Skeletal muscle satellite cell (primary cell): ENCODE data around the gene SH2D4B.

Experiments used
- H3K27me3 ChIP-seq: 2 replicates; pipeline ENCODE4 v1.7.0; 2013; ENCODE audit warnings: low read length; ENCODE audit not compliant: control insufficient read depth, insufficient read depth
- H3K36me3 ChIP-seq: 2 replicates; pipeline ENCODE4 v1.7.0; 2013; ENCODE audit warnings: mild to moderate bottlenecking, control low read depth, low read length; ENCODE audit not compliant: insufficient read depth
- H3K4me1 ChIP-seq: 2 replicates; pipeline ENCODE4 v1.7.0; 2013; ENCODE audit warnings: low read length; ENCODE audit not compliant: control insufficient read depth, insufficient read depth
- H3K4me2 ChIP-seq: 2 replicates; pipeline ENCODE4 v1.7.0; 2013; ENCODE audit warnings: mild to moderate bottlenecking, low read length
- H3K4me3 ChIP-seq: 2 replicates; pipeline ENCODE4 v1.7.0; 2013; ENCODE audit warnings: low read length
- H3K9ac ChIP-seq: 2 replicates; pipeline ENCODE4 v1.7.0; 2013; ENCODE audit warnings: mild to moderate bottlenecking, low read depth, low read length, moderate library complexity
- H3K9me3 ChIP-seq: replicated peaks from 2 replicates; pipeline ENCODE4 v1.7.0; 2013; ENCODE audit warnings: mild to moderate bottlenecking, control low read depth, low read length

The SH2D4B gene

DNA sequence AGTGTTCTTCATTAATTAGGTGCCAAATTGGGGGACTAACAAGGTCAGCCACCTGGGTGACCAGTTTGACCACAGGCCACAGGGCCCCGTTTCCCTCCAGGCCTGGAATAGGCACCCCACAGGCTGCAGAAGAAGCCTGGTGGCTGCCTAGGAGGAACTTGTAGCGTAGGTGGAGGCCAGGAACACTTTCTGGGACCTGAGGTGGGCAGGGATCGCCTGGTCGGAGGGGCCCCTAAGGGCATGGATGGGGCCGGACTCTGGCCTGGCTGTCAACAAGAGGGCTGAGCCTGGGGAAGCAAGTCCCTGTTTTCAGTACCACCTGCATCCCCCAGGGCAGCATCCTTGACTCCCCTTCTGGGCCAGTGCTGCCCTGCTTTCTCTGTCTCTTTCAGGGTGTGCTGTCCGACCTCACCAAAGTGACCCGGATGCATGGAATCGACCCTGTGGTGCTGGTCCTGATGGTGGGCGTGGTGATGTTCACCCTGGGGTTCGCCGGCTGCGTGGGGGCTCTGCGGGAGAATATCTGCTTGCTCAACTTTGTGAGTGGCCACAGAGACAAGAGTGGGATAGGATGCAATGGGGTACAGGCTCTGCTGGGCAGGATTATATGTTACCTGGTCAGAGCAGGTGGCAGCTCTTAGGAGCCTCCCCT is 30.7 kb upstream of the SH2D4B start:
- H3K4me2 ChIP-seq, result no peak overlapping the region
- H3K9ac ChIP-seq, result no peak overlapping the region
- H3K36me3 ChIP-seq, result peaks cover 2% of the 10 kb centered on the region
- H3K4me3 ChIP-seq, result no peak overlapping the region
- no peaks in the 10 kb centered on the region for H3K9me3 ChIP-seq
- no peaks in the 10 kb centered on the region for H3K27me3 ChIP-seq
- peaks cover 12% of the 10 kb centered on the region for H3K4me1 ChIP-seq

DNA sequence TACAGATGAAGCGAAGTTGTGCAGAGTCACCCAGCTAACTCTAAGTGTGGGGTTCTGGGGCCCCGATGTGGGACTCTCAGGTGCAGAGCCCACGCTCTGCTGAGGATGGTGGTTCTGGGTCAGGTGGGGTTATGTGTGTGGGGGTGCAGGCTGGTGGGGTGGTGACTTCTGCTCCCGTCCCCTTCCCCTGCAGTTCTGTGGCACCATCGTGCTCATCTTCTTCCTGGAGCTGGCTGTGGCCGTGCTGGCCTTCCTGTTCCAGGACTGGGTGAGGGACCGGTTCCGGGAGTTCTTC is 28.6 kb upstream of the SH2D4B start:
- Histone ChIP-seq H3K9me3 (no peaks in the 10 kb centered on the region), H3K4me1 (peaks cover 12% of the 10 kb centered on the region), H3K9ac (no peak overlapping the region), H3K36me3 (peaks cover 12% of the 10 kb centered on the region), H3K27me3 (no peaks in the 10 kb centered on the region), H3K4me3 (no peak overlapping the region), H3K4me2 (no peak overlapping the region)

GRCh38 chr10:80509403-80510161 is 28.1 kb upstream of the SH2D4B start:
- H3K4me2 ChIP-seq, result no peak overlapping the region
- H3K9me3 ChIP-seq, result no peaks in the 10 kb centered on the region
- peaks cover 14% of the 10 kb centered on the region for H3K36me3 ChIP-seq
- peaks cover 12% of the 10 kb centered on the region for H3K4me1 ChIP-seq
- H3K4me3 ChIP-seq, result no peak overlapping the region
- H3K27me3 ChIP-seq, result no peaks in the 10 kb centered on the region
- H3K9ac ChIP-seq, result no peak overlapping the region

DNA sequence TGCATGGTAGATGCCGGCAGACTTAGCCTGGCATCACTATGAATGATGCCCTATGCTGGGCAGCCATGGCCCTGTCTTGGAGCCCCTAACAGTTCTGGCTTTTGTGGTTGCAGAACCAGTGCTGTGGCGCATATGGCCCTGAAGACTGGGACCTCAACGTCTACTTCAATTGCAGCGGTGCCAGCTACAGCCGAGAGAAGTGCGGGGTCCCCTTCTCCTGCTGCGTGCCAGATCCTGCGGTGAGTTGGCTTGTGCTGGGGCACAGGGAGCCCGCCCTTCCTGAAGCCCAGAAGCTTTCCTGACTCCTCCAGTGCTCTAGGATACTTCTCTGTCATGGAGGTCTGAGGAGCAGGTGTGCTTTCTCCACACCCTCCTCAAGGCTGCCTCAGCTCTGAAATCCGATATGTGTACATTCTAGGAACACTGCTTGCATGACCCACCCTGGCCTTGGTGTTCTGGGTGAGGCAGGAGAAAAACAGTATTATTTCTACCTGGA is 25.6 kb upstream of the SH2D4B start:
- Histone ChIP-seq H3K9me3 (no peaks in the 10 kb centered on the region), H3K9ac (no peak overlapping the region), H3K36me3 (peaks cover 13% of the 10 kb centered on the region), H3K4me2 (no peak overlapping the region), H3K4me3 (no peak overlapping the region), H3K4me1 (peaks cover 8% of the 10 kb centered on the region), H3K27me3 (no peaks in the 10 kb centered on the region)

GRCh38 chr10:80513106-80513505 is 24.6 kb upstream of the SH2D4B start:
- no peak overlapping the region for H3K4me3 ChIP-seq
- peaks cover 8% of the 10 kb centered on the region for H3K4me1 ChIP-seq
- peaks cover 17% of the 10 kb centered on the region for H3K36me3 ChIP-seq
- no peak overlapping the region for H3K9ac ChIP-seq
- no peak overlapping the region for H3K4me2 ChIP-seq
- H3K9me3 ChIP-seq, result no peaks in the 10 kb centered on the region
- H3K27me3 ChIP-seq, result no peaks in the 10 kb centered on the region

GRCh38 chr10:80515511-80515910 is 22.2 kb upstream of the SH2D4B start:
- Histone ChIP-seq H3K4me1 (no peaks in the 10 kb centered on the region), H3K9me3 (no peaks in the 10 kb centered on the region), H3K4me2 (no peak overlapping the region), H3K27me3 (no peaks in the 10 kb centered on the region), H3K36me3 (peaks cover 18% of the 10 kb centered on the region), H3K9ac (no peak overlapping the region), H3K4me3 (no peak overlapping the region)

DNA sequence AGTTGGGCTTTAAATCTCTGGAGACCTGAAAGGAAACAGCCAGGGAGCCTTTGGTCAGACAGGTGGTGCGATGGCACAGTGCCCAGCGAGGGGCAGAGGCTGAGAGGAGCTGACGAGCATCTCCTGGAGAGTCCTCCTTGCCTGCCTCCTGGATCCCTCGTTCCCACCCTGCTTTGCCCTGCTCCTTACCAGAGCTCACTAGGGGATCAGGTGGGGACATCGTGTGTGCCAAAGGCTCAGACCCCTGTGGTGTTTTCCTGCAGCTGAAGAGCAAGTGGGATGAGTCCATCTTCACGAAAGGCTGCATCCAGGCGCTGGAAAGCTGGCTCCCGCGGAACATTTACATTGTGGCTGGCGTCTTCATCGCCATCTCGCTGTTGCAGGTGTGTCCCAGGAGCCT is 21.8 kb upstream of the SH2D4B start:
- H3K27me3 ChIP-seq, result no peaks in the 10 kb centered on the region
- no peak overlapping the region for H3K4me3 ChIP-seq
- H3K4me1 ChIP-seq, result no peaks in the 10 kb centered on the region
- no peak overlapping the region for H3K9ac ChIP-seq
- no peak overlapping the region for H3K4me2 ChIP-seq
- peaks cover 21% of the 10 kb centered on the region for H3K36me3 ChIP-seq
- H3K9me3 ChIP-seq, result no peaks in the 10 kb centered on the region

DNA sequence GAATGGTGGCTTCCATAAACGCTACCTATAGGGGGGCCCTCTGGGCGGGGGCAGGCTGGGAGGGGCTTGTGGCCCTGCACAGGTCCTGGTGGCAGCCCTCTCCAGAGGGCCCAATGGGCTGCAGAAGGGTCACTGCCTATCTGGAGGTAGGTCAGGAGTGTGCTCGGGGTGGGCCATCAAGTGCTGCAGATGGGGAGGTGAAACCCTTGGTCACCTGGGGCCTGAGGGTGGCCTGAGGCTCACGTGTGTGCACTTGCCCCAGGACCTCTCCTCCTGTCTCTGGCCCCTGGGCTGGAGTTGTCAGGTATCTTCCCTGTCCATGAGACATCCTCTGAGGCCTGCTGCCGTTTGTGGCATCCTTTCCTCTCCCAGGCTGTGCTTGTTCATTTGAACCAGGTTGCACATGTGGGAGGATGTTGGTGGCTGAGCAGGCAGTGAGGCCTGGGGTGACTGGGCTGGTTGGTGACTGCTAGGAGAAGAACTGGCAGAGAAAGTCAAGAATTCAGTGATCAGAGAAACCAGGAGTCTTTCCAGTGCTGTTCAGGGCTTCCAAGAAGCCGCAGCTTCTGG is 21.1 kb upstream of the SH2D4B start:
- H3K27me3 ChIP-seq, result no peaks in the 10 kb centered on the region
- H3K4me2 ChIP-seq, result no peak overlapping the region
- H3K36me3 ChIP-seq, result peaks cover 26% of the 10 kb centered on the region
- H3K9me3 ChIP-seq, result no peaks in the 10 kb centered on the region
- H3K4me3 ChIP-seq, result no peak overlapping the region
- H3K4me1 ChIP-seq, result no peaks in the 10 kb centered on the region
- H3K9ac ChIP-seq, result no peak overlapping the region

DNA sequence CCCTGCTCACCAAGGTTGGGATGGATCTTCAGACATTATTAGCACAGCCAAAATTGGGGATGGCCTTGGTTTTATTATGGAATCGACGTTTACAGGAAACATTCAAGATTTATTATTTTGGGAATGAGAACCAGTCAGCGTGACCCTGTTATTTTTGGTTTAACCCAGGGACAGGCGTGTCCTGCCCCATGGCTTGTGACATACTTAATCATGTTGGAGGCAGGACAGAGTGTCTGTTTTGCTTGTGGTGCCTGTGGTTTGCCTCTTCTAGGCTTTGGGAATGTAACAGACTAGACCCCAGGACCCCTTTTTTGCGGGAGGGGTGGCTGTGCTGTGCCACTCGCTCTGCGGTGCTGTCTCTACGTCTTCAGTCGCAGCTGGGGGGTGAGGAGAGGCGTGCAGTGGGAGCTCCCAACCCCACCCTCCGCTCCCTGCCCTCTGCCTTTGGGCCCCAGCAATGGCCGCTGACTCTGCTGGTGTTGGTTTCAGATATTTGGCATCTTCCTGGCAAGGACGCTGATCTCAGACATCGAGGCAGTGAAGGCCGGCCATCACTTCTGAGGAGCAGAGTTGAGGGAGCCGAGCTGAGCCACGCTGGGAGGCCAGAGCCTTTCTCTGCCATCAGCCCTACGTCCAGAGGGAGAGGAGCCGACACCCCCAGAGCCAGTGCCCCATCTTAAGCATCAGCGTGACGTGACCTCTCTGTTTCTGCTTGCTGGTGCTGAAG is 20.1 kb upstream of the SH2D4B start:
- Histone ChIP-seq H3K4me1 (no peaks in the 10 kb centered on the region), H3K36me3 (peaks cover 20% of the 10 kb centered on the region), H3K4me3 (no peak overlapping the region), H3K4me2 (no peak overlapping the region), H3K9ac (no peak overlapping the region), H3K27me3 (no peaks in the 10 kb centered on the region), H3K9me3 (no peaks in the 10 kb centered on the region)

- Histone ChIP-seq H3K27me3 (no peaks in the 10 kb centered on the region), H3K36me3 (peaks cover 20% of the 10 kb centered on the region), H3K4me1 (no peaks in the 10 kb centered on the region), H3K4me3 (no peak overlapping the region), H3K9ac (no peak overlapping the region), H3K9me3 (no peaks in the 10 kb centered on the region), H3K4me2 (no peak overlapping the region)
Measured at GRCh38 chr10:80518143-80518806, 19.4 kb upstream of the SH2D4B start.

DNA sequence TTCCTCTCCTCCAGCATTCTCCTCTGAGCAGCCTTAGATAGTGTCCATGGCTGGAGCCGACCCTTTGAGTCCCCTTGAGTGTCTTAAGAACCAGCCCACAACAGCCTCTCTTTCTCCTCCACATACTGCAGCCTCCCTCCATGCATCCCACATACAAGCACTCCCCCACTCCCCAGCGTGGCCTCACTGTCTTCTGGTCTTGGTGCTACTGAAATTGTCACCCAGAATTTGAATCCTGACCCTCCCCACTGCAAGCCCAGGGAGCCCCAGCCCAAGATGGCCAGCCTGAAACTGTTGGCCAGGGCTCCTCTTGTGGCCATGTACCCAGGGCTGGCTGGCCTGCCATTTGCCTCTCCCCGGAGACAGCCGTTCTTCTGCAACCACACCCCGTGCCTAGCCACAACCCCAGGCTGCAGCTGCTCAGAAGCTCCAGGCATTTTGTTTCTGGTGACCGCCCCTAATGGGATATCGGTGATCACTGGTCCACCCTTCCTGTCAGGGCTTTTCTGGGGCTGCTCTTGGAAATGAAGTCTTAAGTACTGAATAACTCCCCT is 18.8 kb upstream of the SH2D4B start:
- no peak overlapping the region for H3K4me2 ChIP-seq
- no peak overlapping the region for H3K4me3 ChIP-seq
- H3K9ac ChIP-seq, result no peak overlapping the region
- peaks cover 17% of the 10 kb centered on the region for H3K36me3 ChIP-seq
- H3K4me1 ChIP-seq, result no peaks in the 10 kb centered on the region
- H3K27me3 ChIP-seq, result no peaks in the 10 kb centered on the region
- no peaks in the 10 kb centered on the region for H3K9me3 ChIP-seq
